Stimulated activated naive B cell treated with anti-CD40 and anti-IgM and Interleukin-4, amounts not matched to agents 10 μg/mL and 1 μg/mL and 100 μg/mL, for 72 hours (primary cell): Measurements from ENCODE around the gene FBXO11.

ENCODE experiments used
- ATAC-seq, 2 donors: fragments of 150-1000 bp; cut with Tn5 transposase; replicated peaks; 2 replicates each; pipeline ENCODE4 v1.10.0; 2021; ENCODE audit warnings: moderate library complexity in 1 of 2
- DNase-seq: peaks from one replicate; pipeline ENCODE4 v3.0.0; 2021
- H3K27ac Mint-ChIP-seq: one replicate; pipeline ENCODE4 v1.8.0; 2022; ENCODE audit warnings: mild to moderate bottlenecking, mixed read lengths
- H3K27me3 Mint-ChIP-seq, 2 donors: one replicate each; pipeline ENCODE4 v1.8.0; 2022; ENCODE audit warnings: mixed read lengths in 2 of 2
- H3K36me3 Mint-ChIP-seq, 2 donors: one replicate each; pipeline ENCODE4 v1.8.0; 2022; ENCODE audit warnings: mixed read lengths in 2 of 2, mild to moderate bottlenecking in 1 of 2
- H3K4me1 Mint-ChIP-seq, 2 donors: one replicate each; pipeline ENCODE4 v1.8.0; 2022; ENCODE audit warnings: mixed read lengths in 2 of 2, mild to moderate bottlenecking in 1 of 2
- H3K4me3 Mint-ChIP-seq, 2 donors: one replicate each; pipeline ENCODE4 v1.8.0; 2022; ENCODE audit warnings: mild to moderate bottlenecking in 2 of 2, mixed read lengths in 2 of 2, moderate library complexity in 1 of 2
- H3K9me3 Mint-ChIP-seq, 2 donors: one replicate each; pipeline ENCODE4 v1.8.0; 2022; ENCODE audit warnings: mixed read lengths in 2 of 2, mild to moderate bottlenecking in 1 of 2

FBXO11 gene

GRCh38 chr2:47803770-47804169 is 102.5 kb downstream of the FBXO11 start:
- Mint-ChIP-seq H3K27me3 (no peaks in the 10 kb centered on the region), H3K9me3 (peaks cover 4 to 8% of the 10 kb centered on the region in 2 donors)

GRCh38 chr2:47803363-47803762 is 102.9 kb downstream of the FBXO11 start:
- H3K36me3 Mint-ChIP-seq = peaks cover 56 to 69% of the 10 kb centered on the region in 2 donors

More at GRCh38 chr2:47803770-47804169, 102.5 kb downstream of the FBXO11 start:
- peak overlapping the region in 1 of 2 donors; percentile 16 for H3K4me3 Mint-ChIP-seq
- peak overlapping the region; percentile 82 for H3K27ac Mint-ChIP-seq
- no peak for DNase-seq
- H3K36me3 Mint-ChIP-seq = peaks cover 52 to 66% of the 10 kb centered on the region in 2 donors
- ATAC-seq = peak; percentile 82 to 85
- peaks cover 8 to 12% of the 10 kb centered on the region in 2 donors for H3K4me1 Mint-ChIP-seq

GRCh38 chr2:47801118-47801517 is 105.2 kb downstream of the FBXO11 start:
- peaks cover 10 to 11% of the 10 kb centered on the region in 2 donors for H3K4me1 Mint-ChIP-seq
- H3K27ac Mint-ChIP-seq = no peak overlapping the region
- H3K4me3 Mint-ChIP-seq = no peak overlapping the region
- ATAC-seq (no peak), DNase-seq (no peak)
- peaks cover 4 to 8% of the 10 kb centered on the region in 2 donors for H3K9me3 Mint-ChIP-seq
- peaks cover 54 to 69% of the 10 kb centered on the region in 2 donors for H3K36me3 Mint-ChIP-seq
- no peaks in the 10 kb centered on the region for H3K27me3 Mint-ChIP-seq

More at GRCh38 chr2:47803363-47803762, 102.9 kb downstream of the FBXO11 start:
- peak overlapping the region; percentile 82 for H3K27ac Mint-ChIP-seq
- ATAC-seq (no peak), DNase-seq (no peak)
- H3K4me3 Mint-ChIP-seq = peak overlapping the region in 1 of 2 donors; percentile 23
- peaks cover 4 to 8% of the 10 kb centered on the region in 2 donors for H3K9me3 Mint-ChIP-seq
- peaks cover 8 to 12% of the 10 kb centered on the region in 2 donors for H3K4me1 Mint-ChIP-seq
- H3K27me3 Mint-ChIP-seq = no peaks in the 10 kb centered on the region

- peak overlapping the region; percentile 83 for H3K27ac Mint-ChIP-seq
- no peak for DNase-seq
- no peaks in the 10 kb centered on the region for H3K27me3 Mint-ChIP-seq
- H3K4me1 Mint-ChIP-seq = peaks cover 5 to 10% of the 10 kb centered on the region in 2 donors
- peaks cover 48 to 62% of the 10 kb centered on the region in 2 donors for H3K36me3 Mint-ChIP-seq
- H3K4me3 Mint-ChIP-seq = no peak overlapping the region
- peaks cover 4 to 8% of the 10 kb centered on the region in 2 donors for H3K9me3 Mint-ChIP-seq
- ATAC-seq = no peak
Measured at GRCh38 chr2:47799031-47799609, 107.2 kb downstream of the FBXO11 start.

- ATAC-seq (no peak), DNase-seq (no peak)
- Mint-ChIP-seq H3K4me1 (peaks cover 5 to 10% of the 10 kb centered on the region in 2 donors), H3K27ac (no peak overlapping the region), H3K9me3 (peaks cover 4 to 8% of the 10 kb centered on the region in 2 donors), H3K4me3 (no peak overlapping the region), H3K27me3 (no peaks in the 10 kb centered on the region), H3K36me3 (peaks cover 43 to 59% of the 10 kb centered on the region in 2 donors)
Measured at GRCh38 chr2:47798631-47799030, 107.7 kb downstream of the FBXO11 start.

- DNase-seq (no peak), ATAC-seq (no peak)
- H3K27me3 Mint-ChIP-seq = no peaks in the 10 kb centered on the region
- no peak overlapping the region for H3K4me3 Mint-ChIP-seq
- peaks cover 5 to 6% of the 10 kb centered on the region in 2 donors for H3K4me1 Mint-ChIP-seq
- H3K27ac Mint-ChIP-seq = no peak overlapping the region
- H3K36me3 Mint-ChIP-seq = peaks cover 32 to 52% of the 10 kb centered on the region in 2 donors
- H3K9me3 Mint-ChIP-seq = no peaks in the 10 kb centered on the region
Measured at GRCh38 chr2:47796090-47796697, 110.1 kb downstream of the FBXO11 start.

- DNase-seq = no peak
- peaks cover 21 to 27% of the 10 kb centered on the region in 2 donors for H3K36me3 Mint-ChIP-seq
- H3K4me3 Mint-ChIP-seq = peak overlapping the region; percentile 35 to 56
- ATAC-seq = no peak
- H3K9me3 Mint-ChIP-seq = peaks cover 3% of the 10 kb centered on the region in 2 donors
- H3K27ac Mint-ChIP-seq = no peak overlapping the region
- H3K27me3 Mint-ChIP-seq = no peaks in the 10 kb centered on the region
- peaks cover 15 to 27% of the 10 kb centered on the region in 2 donors for H3K4me1 Mint-ChIP-seq
Measured at GRCh38 chr2:47785986-47786385, 120.3 kb downstream of the FBXO11 start.

- DNase-seq (no peak), ATAC-seq (no peak)
- Mint-ChIP-seq H3K27me3 (no peaks in the 10 kb centered on the region), H3K9me3 (peaks cover 3% of the 10 kb centered on the region in 2 donors), H3K36me3 (peaks cover 16 to 21% of the 10 kb centered on the region in 2 donors), H3K4me1 (peaks cover 13 to 24% of the 10 kb centered on the region in 2 donors), H3K27ac (peak overlapping the region; percentile 87), H3K4me3 (peak overlapping the region; percentile 91 to 99)
Measured at GRCh38 chr2:47784352-47784851, 121.9 kb downstream of the FBXO11 start.

- DNase-seq = peak; percentile 54
- peaks cover 3% of the 10 kb centered on the region in 2 donors for H3K9me3 Mint-ChIP-seq
- no peaks in the 10 kb centered on the region for H3K27me3 Mint-ChIP-seq
- peak overlapping the region; percentile 87 for H3K27ac Mint-ChIP-seq
- peak overlapping the region; percentile 91 to 99 for H3K4me3 Mint-ChIP-seq
- peak; percentile 44 to 48 for ATAC-seq
- peaks cover 13 to 24% of the 10 kb centered on the region in 2 donors for H3K4me1 Mint-ChIP-seq
- peaks cover 16 to 21% of the 10 kb centered on the region in 2 donors for H3K36me3 Mint-ChIP-seq
Measured at GRCh38 chr2:47783486-47784351, 122.6 kb downstream of the FBXO11 start.

GRCh38 chr2:47782671-47783485 is 123.4 kb downstream of the FBXO11 start, which contains the start of gene MSH6:
TSS of gene MSH6 (plus strand) at chr2:47783145. CDS start at chr2:47783234, 89 bp downstream.
- H3K27ac Mint-ChIP-seq = peak within 1 kb of the TSS; percentile 87
- peaks cover 13 to 24% of the 10 kb centered on the region in 2 donors for H3K4me1 Mint-ChIP-seq
- DNase-seq = peak; percentile 88
- ATAC-seq = peak; percentile 81 to 89
- peak within 1 kb of the TSS; percentile 91 to 99 for H3K4me3 Mint-ChIP-seq
- peaks cover 3% of the 10 kb centered on the region in 2 donors for H3K9me3 Mint-ChIP-seq
- H3K27me3 Mint-ChIP-seq = no peaks in the 10 kb centered on the region
- peaks cover 16 to 21% of the 10 kb centered on the region in 2 donors for H3K36me3 Mint-ChIP-seq

GRCh38 chr2:47782381-47782670 is 124.0 kb downstream of the FBXO11 start:
- Mint-ChIP-seq H3K36me3 (peaks cover 16 to 21% of the 10 kb centered on the region in 2 donors), H3K4me3 (peak overlapping the region; percentile 91 to 99), H3K9me3 (peaks cover 3% of the 10 kb centered on the region in 2 donors), H3K27me3 (no peaks in the 10 kb centered on the region), H3K27ac (peak overlapping the region; percentile 87), H3K4me1 (peaks cover 13 to 24% of the 10 kb centered on the region in 2 donors)
- DNase-seq = no peak
- ATAC-seq = no peak

- Mint-ChIP-seq H3K9me3 (no peaks in the 10 kb centered on the region), H3K36me3 (peaks cover 3 to 7% of the 10 kb centered on the region in 2 donors), H3K27ac (no peak overlapping the region), H3K4me1 (peaks cover 0 to 8% of the 10 kb centered on the region in 2 donors), H3K27me3 (no peaks in the 10 kb centered on the region), H3K4me3 (no peak overlapping the region)
- DNase-seq (no peak), ATAC-seq (no peak)
Measured at GRCh38 chr2:47779426-47779790, 126.9 kb downstream of the FBXO11 start.

- Mint-ChIP-seq H3K27ac (no peak overlapping the region), H3K4me1 (peaks cover 0 to 4% of the 10 kb centered on the region in 2 donors), H3K9me3 (no peaks in the 10 kb centered on the region), H3K36me3 (peaks cover under 1 to 3% of the 10 kb centered on the region in 2 donors), H3K27me3 (no peaks in the 10 kb centered on the region), H3K4me3 (no peak overlapping the region)
- DNase-seq (no peak), ATAC-seq (no peak)
Measured at GRCh38 chr2:47778698-47779425, 127.4 kb downstream of the FBXO11 start.
